Loucy (cell line): ENCODE results near the gene FOXP1.
A peak's percentile ranks its signal among the peaks of the same experiment; 100 is the strongest.

Source experiments
- CTCF ChIP-seq: fragments of 200-600 bp; sonication (generic); conservative IDR thresholded peaks from 2 replicates; pipeline ENCODE4 v1.5.1; 2014; ENCODE audit warnings: mild to moderate bottlenecking, antibody characterized with exemption, low read length
- EZH2phosphoT487 ChIP-seq: fragments of 200-600 bp; IDR thresholded peaks from 2 replicates; pipeline ENCODE4 v1.6.1; 2018; ENCODE audit warnings: antibody characterized with exemption, mild to moderate bottlenecking, moderate library complexity, borderline replicate concordance

- peak; percentile 32; the same call in 1 of the 2 replicates for TF ChIP-seq CTCF
- TF ChIP-seq EZH2phosphoT487 = no peak
These were observed 61.3 kb downstream of the FOXP1 start for GRCh38 chr3:71521940-71522876.
